HG02973 (cell line): ENCODE measurements around the gene ZNF695.
"Not testable (repeated sequence)": the region's sequence is repeated elsewhere in the genome, so short reads cannot be mapped to it uniquely, and the experiment has no call there.

ENCODE experiments used
- ATAC-seq: cut with Tn5 transposase; IDR thresholded peaks from one replicate; pipeline ENCODE4 v1.9.1; 2021; ENCODE audit warnings: moderate library complexity; ENCODE audit not compliant: unreplicated experiment

The ZNF695 gene

GRCh38 chr1:247007511-247008405, at the start of gene ZNF695:
Gene ZNF695, minus strand, starts transcription at chr1:247008057. Its CDS starts 149 bp downstream, at chr1:247007908.
- peak; percentile 99 for ATAC-seq

GRCh38 chr1:247056071-247056470, 48.2 kb upstream of the ZNF695 start:
- ATAC-seq = no peak

DNA sequence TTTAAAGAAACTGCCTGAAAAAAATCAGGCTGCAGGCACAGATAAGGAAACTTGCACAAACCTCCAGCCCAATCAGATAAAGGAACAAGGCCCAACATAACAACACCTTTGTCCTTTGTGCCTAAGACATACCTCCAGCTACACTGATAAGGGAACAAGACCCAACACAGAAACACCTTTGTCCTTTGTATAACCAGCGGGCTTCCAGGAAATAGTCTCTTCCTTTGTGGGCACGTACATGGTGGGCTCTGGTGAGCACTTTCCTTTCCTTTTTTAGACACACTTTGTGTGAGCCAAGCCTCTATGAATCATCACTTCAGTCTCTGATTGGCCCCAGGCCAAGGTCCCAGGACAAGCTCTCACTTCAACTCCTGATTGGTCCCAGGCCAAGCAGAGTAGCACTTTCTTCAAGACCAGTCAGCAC, 47.1 kb upstream of the ZNF695 start:
- ATAC-seq = no peak

GRCh38 chr1:247047702-247048101, 39.8 kb upstream of the ZNF695 start:
- no peak for ATAC-seq

GRCh38 chr1:247047260-247047659, 39.4 kb upstream of the ZNF695 start:
- ATAC-seq = no peak

DNA sequence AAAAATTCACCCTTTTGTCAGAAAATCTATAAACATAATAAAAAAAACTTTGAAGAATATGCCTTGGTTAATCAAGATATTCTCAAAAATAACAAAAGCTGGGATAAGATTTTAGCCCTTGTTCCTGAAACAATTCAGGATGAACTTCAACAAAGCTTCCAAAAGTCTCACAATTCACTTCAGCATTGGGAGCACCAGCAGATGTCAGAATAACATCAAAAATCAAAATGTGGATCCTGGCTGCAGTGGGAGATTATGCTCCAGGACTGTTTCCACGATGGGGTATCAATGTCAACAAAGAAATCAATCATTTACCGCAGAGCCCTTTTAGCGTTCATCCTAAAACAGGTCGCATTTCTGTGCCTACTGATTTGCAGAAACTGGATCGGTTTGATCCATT, 35.5 kb upstream of the ZNF695 start:
- no peak for ATAC-seq

DNA sequence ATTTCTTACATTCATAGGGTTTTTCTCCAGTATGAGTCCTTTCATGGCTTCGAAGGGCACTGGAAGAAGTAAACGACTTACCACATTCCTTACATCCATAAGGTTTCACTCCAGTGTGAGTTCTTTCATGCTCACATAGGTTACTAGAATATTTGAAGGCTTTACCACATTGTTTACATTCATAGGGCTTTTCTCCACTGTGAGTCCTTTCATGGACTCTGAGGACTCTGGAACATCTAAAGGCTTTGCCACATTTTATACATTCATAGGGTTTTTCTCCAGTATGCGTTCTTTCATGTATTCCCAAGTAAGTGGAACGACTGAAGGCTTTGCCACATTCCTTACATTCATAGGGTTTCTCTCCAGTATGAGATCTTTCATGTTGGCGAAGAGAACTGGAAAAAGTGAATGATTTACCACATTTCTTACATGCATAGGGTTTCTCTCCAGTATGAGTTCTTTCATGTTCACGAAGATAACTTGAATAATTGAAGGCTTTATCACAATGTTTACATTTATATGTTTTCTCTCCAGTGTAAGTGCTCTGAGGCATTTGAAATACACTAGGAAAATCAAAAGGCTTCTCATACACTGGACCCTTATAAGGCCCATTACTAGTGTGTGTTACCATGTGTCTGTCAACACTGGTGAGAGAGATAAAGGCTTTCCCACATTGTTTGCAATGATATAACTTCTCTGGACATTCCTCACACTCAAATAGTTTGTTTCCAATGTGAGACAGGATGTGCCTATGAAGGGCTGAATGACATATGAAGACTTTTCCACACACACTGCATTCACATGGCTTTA, 29.9 kb upstream of the ZNF695 start:
- no peak for ATAC-seq

- ATAC-seq = not testable (repeated sequence)
Measured at GRCh38 chr1:247032306-247032705, 24.4 kb upstream of the ZNF695 start.

DNA sequence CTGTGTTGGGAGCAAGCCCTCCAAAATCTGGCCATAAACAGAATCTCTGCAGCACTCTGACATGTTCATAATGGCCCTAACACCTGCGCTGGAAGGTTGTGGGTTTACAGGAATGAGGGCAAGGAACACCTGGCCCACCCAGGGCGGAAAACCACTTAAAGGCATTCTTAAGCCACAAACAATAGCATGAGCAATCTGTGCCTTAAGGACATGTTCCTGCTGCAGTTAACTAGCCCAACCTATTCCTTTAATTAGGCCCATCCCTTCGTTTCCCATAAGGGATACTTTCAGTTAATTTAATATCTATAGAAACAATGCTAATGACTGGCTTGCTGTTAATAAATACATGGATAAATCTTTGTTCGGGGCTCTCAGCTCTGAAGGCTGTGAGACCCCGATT, 16.8 kb upstream of the ZNF695 start:
- not testable (repeated sequence) for ATAC-seq

DNA sequence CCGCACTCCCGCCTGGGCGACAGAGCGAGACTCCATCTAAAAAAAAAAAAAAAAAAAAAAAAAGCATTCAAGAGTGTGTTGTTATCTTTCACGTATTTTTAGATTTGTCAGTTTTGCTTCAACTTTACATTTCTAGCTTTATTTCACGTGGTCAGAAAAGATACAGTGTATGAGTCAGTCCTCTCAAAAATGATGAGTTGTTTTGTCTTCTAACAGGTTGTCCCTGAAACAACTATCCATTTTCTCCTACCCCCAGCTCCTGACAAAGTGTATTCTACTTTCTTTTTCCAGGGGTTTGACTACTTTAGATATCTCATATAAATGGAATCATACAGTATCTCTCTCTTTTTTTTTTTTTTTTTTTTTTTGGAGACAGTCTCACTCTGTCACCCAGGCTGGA, 5.5 kb upstream of the ZNF695 start:
- no peak for ATAC-seq

GRCh38 chr1:247008406-247008799, 546 bp upstream of the ZNF695 start:
- ATAC-seq = no peak

DNA sequence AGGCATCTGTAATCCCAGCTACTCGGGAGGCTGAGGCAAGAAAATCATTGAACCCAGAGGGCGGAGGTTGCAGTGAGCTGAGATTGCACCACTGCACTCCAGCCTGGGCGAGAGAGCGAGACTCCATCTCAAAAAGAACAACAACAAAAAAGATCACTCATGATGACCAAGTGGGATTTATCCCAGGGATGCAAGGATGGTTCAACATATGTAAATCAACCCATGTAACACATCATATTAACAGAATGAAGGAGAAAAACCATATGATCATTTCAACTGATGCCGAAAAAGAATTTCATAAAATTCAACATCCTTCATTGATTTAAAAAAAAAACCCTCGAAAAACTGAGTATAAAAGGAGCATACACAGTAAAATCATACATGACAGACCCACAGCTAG, 3.8 kb downstream of the ZNF695 start:
- ATAC-seq = not testable (repeated sequence)

DNA sequence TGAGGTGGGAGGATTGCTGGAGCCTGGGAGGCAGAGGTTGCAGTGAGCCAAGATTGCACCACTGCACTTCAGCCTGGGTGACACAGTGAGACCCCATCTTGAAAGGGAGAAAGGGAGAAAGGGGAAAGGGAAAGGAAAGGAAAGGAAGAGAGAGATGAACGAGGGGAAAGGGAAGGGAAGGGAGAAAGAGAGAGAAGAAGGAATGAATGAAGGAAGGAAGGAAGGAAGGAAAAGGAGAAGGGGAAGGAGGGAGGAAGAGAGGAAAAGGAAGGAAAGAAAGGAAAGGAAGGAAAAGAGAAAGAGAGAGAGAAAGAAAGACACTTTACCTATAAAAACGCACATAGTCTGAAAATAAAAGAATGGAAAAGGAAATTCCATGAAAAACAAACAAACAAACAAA, 18.0 kb downstream of the ZNF695 start:
- no peak for ATAC-seq

- ATAC-seq = no peak
Measured at GRCh38 chr1:246988316-246988715, 19.5 kb downstream of the ZNF695 start.

DNA sequence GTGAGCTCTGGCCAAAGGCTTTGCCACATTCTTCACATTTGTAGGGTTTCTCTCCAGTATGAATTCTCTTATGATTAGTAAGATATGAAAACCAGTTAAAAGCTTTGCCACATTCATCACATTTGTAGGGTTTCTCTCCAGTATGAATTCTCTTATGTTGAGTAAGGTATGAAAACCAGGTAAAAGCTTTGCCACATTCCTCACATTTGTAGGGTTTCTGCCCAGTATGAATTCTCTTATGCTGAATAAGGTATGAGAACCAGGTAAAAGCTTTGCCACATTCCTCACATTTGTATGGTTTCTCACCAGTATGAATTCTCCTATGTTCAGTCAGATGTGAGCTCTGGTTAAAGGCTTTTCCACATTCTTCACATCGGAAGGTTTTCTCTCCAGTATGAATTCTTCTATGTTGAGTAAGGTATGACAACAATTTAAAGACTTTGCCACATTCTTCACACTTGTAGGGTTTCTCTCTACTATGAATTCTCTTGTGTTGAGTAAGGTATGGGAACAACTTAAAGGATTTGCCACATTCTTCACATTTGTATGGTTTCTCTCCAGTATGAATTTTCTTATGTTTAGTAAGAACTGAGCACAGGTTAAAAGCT, 20.7 kb downstream of the ZNF695 start:
- ATAC-seq = no peak

GRCh38 chr1:246978785-246979184, 29.1 kb downstream of the ZNF695 start:
- ATAC-seq = no peak

DNA sequence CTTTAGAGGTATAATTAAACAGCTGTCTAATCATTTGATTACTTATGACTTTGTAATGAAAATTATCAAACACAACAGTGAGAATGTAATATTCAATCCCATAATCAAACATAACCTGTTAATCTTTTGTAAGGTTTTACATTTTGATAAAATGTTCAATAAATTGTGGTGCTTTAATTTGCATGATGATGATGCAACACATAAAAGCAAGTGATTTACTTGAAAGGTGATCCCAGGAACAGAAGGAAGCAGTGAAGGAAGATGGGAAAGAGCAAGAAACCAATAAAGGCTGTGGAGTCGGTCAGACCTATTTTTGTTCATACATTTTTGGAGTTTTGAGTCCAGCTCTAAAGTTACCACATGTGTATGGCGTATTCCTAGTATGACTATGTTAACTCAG, 29.6 kb downstream of the ZNF695 start:
- no peak for ATAC-seq

DNA sequence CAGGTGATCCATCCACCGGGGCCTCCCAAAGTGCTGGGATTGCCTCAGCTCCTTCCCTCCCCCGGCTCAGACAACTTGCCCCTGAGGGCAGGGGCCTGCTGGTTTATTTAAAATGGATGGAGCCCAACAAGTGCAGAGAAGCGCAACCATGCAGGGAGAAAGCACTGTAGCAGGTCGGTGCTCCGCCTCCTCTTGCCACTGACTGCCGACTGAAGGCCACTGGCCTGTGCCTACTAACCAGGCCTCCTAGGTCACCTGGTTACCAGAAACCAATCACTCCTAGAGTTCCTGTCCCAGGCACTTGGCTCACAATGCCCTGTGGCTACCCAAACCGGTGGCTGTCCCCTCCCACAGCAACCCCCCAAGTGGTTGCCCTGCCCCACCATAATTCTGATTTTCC, 35.9 kb downstream of the ZNF695 start:
- ATAC-seq = no peak

DNA sequence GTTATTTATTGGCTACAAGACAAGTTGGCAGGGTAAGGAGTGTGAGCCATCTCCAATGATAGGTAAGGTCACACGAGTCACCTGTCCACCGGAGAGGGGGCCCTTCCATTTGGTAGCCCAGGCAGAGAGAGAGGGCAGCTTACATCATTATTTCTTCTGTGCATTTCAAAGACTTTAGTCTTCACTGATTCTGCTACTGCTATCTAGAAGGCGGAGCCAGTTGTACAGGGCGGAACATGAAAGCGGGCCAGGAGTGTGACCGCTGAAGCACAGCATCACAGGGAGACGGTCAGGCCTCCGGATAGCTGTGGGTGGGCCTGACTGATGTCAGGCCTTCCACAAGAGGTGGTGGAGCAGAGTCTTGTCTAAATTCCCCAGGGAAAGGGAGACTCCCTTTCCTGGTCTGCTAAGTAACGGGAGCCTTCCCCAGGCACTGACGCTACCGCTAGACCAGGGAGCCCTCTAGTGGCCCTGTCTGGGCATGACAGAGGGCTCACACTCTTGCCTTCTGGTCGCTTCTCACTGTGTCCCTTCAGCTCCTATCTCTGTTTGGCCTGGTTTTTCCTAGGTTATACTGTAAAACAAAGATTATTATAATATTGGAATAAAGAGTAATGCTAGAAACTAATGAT, 36.7 kb downstream of the ZNF695 start:
- no peak for ATAC-seq

- ATAC-seq = no peak
Measured at GRCh38 chr1:246969621-246970020, 38.2 kb downstream of the ZNF695 start.

DNA sequence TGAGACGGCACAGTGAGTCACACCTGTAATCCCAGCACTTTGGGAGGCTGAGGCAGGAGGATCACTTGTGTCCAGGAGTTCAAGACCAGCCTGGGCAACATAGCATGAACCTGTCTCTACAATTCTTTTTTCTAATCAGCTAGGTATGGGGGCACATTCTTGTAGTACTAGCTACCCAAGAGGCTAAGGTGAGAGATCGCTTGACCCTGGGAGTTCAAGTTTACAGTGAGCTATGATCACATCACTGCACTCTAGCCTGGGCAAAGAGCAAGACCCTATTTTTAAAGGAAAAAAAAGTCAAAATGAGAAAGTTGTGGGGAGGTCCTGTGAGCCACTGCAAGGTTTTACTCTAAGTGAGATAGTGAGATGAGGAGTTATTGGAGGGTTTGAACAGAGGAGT, 41.4 kb downstream of the ZNF695 start:
- no peak for ATAC-seq
